K562 (cell line): ENCODE measurements around the gene DNAJB4. TPM values are rescaled to one million over a fixed set of nuclear protein-coding genes. Genes with fewer than 3 reads are reported as not detected.
A peak's percentile ranks its signal among the peaks of the same experiment; 100 is the strongest.

Experiments
- ATF7 ChIP-seq: fragments of 450-650 bp; IDR thresholded peaks from 2 replicates; pipeline ENCODE4 v1.7.1; 2014; ENCODE audit warnings: mild to moderate bottlenecking, moderate library complexity
- CEBPG ChIP-seq, 3 experiments: fragments of 200-800 bp in 1 of 3; sonication (Bioruptor generic) in 1 of 3; sonication (generic) in 1 of 3; formaldehyde crosslinking in 1 of 3; IDR thresholded peaks in 2 of 3; conservative IDR thresholded peaks in 1 of 3; 2 replicates each; pipeline versions ENCODE4 v1.6.1 to v1.8.0; 2016 to 2022; ENCODE audit warnings: missing compliant biosample characterization in 2 of 3, missing genetic modification characterization in 2 of 3, mild to moderate bottlenecking in 1 of 3, missing genetic modification reagents in 1 of 3
- DIDO1 ChIP-seq: fragments of 450-650 bp; IDR thresholded peaks from 2 replicates; pipeline ENCODE4 v1.6.1; 2016; ENCODE audit warnings: low read depth, missing biosample characterization, missing genetic modification characterization
- ELF4 ChIP-seq: fragments of 450-650 bp; formaldehyde crosslinking; IDR thresholded peaks from 2 replicates; pipeline ENCODE4 v1.4.0; 2022; ENCODE audit warnings: missing genetic modification characterization
- FOXA1 ChIP-seq: fragments of 450-650 bp; IDR thresholded peaks from 2 replicates; pipeline ENCODE4 v1.6.1; 2016; ENCODE audit warnings: mild to moderate bottlenecking, borderline replicate concordance
- KDM2B ChIP-seq: fragments of 250-450 bp; sonication (Bioruptor Pico); IDR thresholded peaks from 2 replicates; pipeline ENCODE4 v1.8.0; 2021; ENCODE audit warnings: mild to moderate bottlenecking, moderate library complexity
- MTF1 ChIP-seq: fragments of 250-450 bp; sonication (Bioruptor Pico); IDR thresholded peaks from 2 replicates; pipeline ENCODE4 v1.9.0; 2021; ENCODE audit warnings: moderate library complexity, mild to moderate bottlenecking, inconsistent platforms, borderline replicate concordance
- NCOA6 ChIP-seq: fragments of 450-650 bp; IDR thresholded peaks from 2 replicates; pipeline ENCODE4 v1.6.1; 2017; ENCODE audit warnings: mild to moderate bottlenecking
- POLR2G ChIP-seq: fragments of 200-400 bp; formaldehyde crosslinking; IDR thresholded peaks from 2 replicates; pipeline ENCODE4 v1.6.1; 2017; ENCODE audit warnings: low read depth, mild to moderate bottlenecking, antibody characterized with exemption, low read length, moderate library complexity
- ZNF197 ChIP-seq: fragments of 200-800 bp; sonication (Bioruptor generic); IDR thresholded peaks from 2 replicates; pipeline ENCODE4 v1.6.1; 2016; ENCODE audit warnings: low read depth, missing genetic modification characterization, missing compliant biosample characterization
- ZNF644 ChIP-seq: fragments of 200-800 bp; sonication (Bioruptor generic); IDR thresholded peaks from 2 replicates; pipeline ENCODE4 v1.6.1; 2016; ENCODE audit warnings: low read depth, missing genetic modification characterization, missing compliant biosample characterization
- ZNF699 ChIP-seq: fragments of 250-450 bp; sonication (Bioruptor Pico); IDR thresholded peaks from 2 replicates; pipeline ENCODE4 v1.8.0; 2021; ENCODE audit warnings: mild to moderate bottlenecking, moderate library complexity; ENCODE audit not compliant: insufficient replicate concordance
- polyA plus RNA-seq, 8 experiments: library from polyadenylated mRNA; depleted of rRNA in 4 of 8; stranded (reverse) in 5 of 8; unstranded in 3 of 8; fragments of >200 nt; fragmentation: Nextera tagmentation in 2 of 8; fragmentation: Illumina TruSeq in 1 of 8; extraction: Ambion mirVana in 2 of 8; extraction: Trizol in 1 of 8; gene quantifications; 2 replicates each; pipeline versions ENCODE4 v1.2.1 to v1.2.3, GENCODE V29; 2011 to 2014; ENCODE audit warnings: inconsistent platforms in 1 of 8, missing spikeins in 1 of 8
- total RNA-seq, 7 experiments: library from RNA; depleted of rRNA in 6 of 7; stranded (reverse); fragments of >200 nt in 6 of 7; fragmentation: Illumina TruSeq in 2 of 7; extraction: Trizol in 2 of 7; gene quantifications; 2 replicates each; pipeline versions ENCODE4 v1.2.1 to v1.2.3, GENCODE V29; 2011 to 2021; ENCODE audit warnings: low replicate concordance in 1 of 7
- TF ChIP-seq, protein P1 (sequence below): sonication (generic); formaldehyde crosslinking; IDR thresholded peaks from 2 replicates; pipeline ENCODE4 v1.8.0; 2022; ENCODE audit warnings: mild to moderate bottlenecking, low read depth, missing genetic modification reagents
- TF ChIP-seq, protein P2 (sequence below): fragments of 450-650 bp; IDR thresholded peaks from 2 replicates; pipeline ENCODE4 v1.6.1; 2018; ENCODE audit warnings: mild to moderate bottlenecking, low read depth; ENCODE audit not compliant: partially characterized antibody
- TF ChIP-seq, protein P3 (sequence below), 2 experiments: fragments of 450-650 bp in 1 of 2; sonication (generic) in 1 of 2; formaldehyde crosslinking; conservative IDR thresholded peaks; 2 replicates each; pipeline versions ENCODE4 v1.4.0 to v1.8.1; 2020 to 2022; ENCODE audit warnings: mild to moderate bottlenecking in 1 of 2, missing genetic modification reagents in 1 of 2
- TF ChIP-seq, protein P4 (sequence below): fragments of 450-650 bp; IDR thresholded peaks from 2 replicates; pipeline ENCODE4 v1.6.1; 2014; ENCODE audit warnings: low read depth, mild to moderate bottlenecking, moderate library complexity, borderline replicate concordance
- TF ChIP-seq, protein P5 (sequence below): sonication (generic); formaldehyde crosslinking; IDR thresholded peaks from 2 replicates; pipeline ENCODE4 v1.8.0; 2022; ENCODE audit warnings: mild to moderate bottlenecking, missing genetic modification reagents
- TF ChIP-seq, protein P6 (sequence below), 3 experiments: IDR thresholded peaks in 2 of 3; conservative IDR thresholded peaks in 1 of 3; 2 replicates each; pipeline ENCODE4 v1.5.1; 2011 to 2012; ENCODE audit warnings: low read length in 3 of 3, mild to moderate bottlenecking in 3 of 3, control low read depth in 2 of 3, improper control_type of control experiment in 1 of 3, inconsistent platforms in 1 of 3, low read depth in 1 of 3, mixed read lengths in 1 of 3, moderate library complexity in 1 of 3; ENCODE audit not compliant: insufficient read depth in 2 of 3

The DNAJB4 gene
- total and polyA plus RNA-seq, 9 of the 15 experiments (the other 6 are each of a cell fraction or from before 2014, with no cell fraction given): 8.5 to 27.7 (median 19.8) TPM

DNA sequence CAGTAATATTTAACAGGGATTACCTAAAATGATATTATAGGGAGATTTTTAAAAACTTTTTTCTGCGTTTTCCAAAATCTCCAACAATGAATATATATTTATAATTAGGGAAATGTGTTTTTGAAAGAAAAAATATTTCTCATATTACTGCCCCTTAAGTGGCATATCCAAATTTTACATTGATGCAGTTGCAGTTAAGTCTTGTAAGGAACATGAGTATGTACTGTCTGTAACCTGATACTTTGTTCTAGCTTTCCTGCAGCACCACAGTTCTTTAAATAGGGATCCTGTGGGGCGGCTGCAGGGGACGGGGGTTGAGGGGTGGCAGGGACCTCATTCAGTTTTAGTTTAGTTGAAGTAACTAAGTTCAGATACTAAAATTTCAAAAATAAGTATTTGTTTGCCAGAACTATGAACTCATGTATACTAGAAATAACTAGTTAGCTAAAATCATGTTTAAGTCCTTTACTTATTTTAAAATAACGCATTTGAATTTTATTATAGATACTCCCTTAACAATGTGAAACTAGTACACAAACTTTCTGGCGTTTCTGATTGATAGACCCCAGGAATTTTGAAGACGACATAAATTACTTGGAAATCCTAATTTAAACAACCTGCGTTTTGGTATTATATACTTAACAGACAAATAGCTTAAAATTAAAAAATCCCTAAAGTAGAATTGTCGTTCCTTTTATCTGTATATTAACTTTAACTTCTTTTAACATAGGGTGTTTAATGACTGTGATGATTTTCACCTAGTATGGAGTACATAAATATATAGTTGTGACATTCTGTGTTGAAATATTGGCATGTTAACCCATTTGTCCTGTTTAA, 639 bp upstream of the DNAJB4 start (continued):
- TF ChIP-seq, protein P1, sequence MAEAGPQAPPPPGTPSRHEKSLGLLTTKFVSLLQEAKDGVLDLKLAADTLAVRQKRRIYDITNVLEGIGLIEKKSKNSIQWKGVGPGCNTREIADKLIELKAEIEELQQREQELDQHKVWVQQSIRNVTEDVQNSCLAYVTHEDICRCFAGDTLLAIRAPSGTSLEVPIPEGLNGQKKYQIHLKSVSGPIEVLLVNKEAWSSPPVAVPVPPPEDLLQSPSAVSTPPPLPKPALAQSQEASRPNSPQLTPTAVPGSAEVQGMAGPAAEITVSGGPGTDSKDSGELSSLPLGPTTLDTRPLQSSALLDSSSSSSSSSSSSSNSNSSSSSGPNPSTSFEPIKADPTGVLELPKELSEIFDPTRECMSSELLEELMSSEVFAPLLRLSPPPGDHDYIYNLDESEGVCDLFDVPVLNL (CRISPR knock-in tag): no peak
- no peak for TF ChIP-seq ZNF699
- no peak for TF ChIP-seq ATF7
- TF ChIP-seq MTF1: peak; percentile 38; the same call in 1 of the 2 replicates
- TF ChIP-seq ZNF644: peak; percentile 49; the same call in 1 of the 2 replicates
- TF ChIP-seq FOXA1: no peak
- TF ChIP-seq POLR2G: peak; percentile 88
- TF ChIP-seq ZNF197 (CRISPR knock-in tag): peak; percentile 72; the same call in 1 of the 2 replicates
- TF ChIP-seq, protein P2, sequence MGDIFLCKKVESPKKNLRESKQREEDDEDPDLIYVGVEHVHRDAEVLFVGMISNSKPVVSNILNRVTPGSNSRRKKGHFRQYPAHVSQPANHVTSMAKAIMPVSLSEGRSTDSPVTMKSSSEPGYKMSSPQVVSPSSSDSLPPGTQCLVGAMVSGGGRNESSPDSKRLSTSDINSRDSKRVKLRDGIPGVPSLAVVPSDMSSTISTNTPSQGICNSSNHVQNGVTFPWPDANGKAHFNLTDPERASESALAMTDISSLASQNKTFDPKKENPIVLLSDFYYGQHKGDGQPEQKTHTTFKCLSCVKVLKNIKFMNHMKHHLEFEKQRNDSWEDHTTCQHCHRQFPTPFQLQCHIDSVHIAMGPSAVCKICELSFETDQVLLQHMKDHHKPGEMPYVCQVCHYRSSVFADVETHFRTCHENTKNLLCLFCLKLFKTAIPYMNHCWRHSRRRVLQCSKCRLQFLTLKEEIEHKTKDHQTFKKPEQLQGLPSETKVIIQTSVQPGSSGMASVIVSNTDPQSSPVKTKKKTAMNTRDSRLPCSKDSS: no peak
- TF ChIP-seq, protein P3, sequence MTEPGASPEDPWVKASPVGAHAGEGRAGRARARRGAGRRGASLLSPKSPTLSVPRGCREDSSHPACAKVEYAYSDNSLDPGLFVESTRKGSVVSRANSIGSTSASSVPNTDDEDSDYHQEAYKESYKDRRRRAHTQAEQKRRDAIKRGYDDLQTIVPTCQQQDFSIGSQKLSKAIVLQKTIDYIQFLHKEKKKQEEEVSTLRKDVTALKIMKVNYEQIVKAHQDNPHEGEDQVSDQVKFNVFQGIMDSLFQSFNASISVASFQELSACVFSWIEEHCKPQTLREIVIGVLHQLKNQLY (CRISPR knock-in tag; conservative IDR thresholded peaks at IDR 0.05): peak in 1 of 2 experiments; percentile 100; a peak in 2 of 4 replicates
- peak; percentile 77 for TF ChIP-seq NCOA6
- TF ChIP-seq, protein P4, sequence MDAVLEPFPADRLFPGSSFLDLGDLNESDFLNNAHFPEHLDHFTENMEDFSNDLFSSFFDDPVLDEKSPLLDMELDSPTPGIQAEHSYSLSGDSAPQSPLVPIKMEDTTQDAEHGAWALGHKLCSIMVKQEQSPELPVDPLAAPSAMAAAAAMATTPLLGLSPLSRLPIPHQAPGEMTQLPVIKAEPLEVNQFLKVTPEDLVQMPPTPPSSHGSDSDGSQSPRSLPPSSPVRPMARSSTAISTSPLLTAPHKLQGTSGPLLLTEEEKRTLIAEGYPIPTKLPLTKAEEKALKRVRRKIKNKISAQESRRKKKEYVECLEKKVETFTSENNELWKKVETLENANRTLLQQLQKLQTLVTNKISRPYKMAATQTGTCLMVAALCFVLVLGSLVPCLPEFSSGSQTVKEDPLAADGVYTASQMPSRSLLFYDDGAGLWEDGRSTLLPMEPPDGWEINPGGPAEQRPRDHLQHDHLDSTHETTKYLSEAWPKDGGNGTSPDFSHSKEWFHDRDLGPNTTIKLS: no peak
- peak; percentile 100 for TF ChIP-seq ELF4 (CRISPR knock-in tag)
- TF ChIP-seq, protein P5, sequence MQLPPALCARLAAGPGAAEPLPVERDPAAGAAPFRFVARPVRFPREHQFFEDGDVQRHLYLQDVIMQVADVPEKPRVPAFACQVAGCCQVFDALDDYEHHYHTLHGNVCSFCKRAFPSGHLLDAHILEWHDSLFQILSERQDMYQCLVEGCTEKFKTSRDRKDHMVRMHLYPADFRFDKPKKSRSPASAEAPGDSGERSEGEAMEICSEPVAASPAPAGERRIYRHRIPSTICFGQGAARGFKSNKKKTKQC: no peak
- TF ChIP-seq DIDO1 (tag): no peak
- TF ChIP-seq, protein P6, sequence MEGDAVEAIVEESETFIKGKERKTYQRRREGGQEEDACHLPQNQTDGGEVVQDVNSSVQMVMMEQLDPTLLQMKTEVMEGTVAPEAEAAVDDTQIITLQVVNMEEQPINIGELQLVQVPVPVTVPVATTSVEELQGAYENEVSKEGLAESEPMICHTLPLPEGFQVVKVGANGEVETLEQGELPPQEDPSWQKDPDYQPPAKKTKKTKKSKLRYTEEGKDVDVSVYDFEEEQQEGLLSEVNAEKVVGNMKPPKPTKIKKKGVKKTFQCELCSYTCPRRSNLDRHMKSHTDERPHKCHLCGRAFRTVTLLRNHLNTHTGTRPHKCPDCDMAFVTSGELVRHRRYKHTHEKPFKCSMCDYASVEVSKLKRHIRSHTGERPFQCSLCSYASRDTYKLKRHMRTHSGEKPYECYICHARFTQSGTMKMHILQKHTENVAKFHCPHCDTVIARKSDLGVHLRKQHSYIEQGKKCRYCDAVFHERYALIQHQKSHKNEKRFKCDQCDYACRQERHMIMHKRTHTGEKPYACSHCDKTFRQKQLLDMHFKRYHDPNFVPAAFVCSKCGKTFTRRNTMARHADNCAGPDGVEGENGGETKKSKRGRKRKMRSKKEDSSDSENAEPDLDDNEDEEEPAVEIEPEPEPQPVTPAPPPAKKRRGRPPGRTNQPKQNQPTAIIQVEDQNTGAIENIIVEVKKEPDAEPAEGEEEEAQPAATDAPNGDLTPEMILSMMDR (IDR thresholded peaks at IDR 0.05 in 2 of 3, conservative IDR thresholded peaks at IDR 0.05 in 1 of 3; ENCODE audit: insufficient read depth in 2 of 3, low read depth in 1 of 3, low read length in 3 of 3): peak in 1 of 3 experiments; percentile 13; a peak in 1 of 6 replicates
- TF ChIP-seq KDM2B (CRISPR knock-in tag): no peak
- no peak for TF ChIP-seq CEBPG (CRISPR knock-in tag; IDR thresholded peaks at IDR 0.05)
- no peak for TF ChIP-seq CEBPG (tag; conservative IDR thresholded peaks at IDR 0.05 in 1 of 2, IDR thresholded peaks at IDR 0.05 in 1 of 2)
